ENCODE results near the gene RSPO3. TPM values are rescaled to one million over a fixed set of nuclear protein-coding genes. Genes with fewer than 3 reads are reported as not detected.

RSPO3 gene, protein sequence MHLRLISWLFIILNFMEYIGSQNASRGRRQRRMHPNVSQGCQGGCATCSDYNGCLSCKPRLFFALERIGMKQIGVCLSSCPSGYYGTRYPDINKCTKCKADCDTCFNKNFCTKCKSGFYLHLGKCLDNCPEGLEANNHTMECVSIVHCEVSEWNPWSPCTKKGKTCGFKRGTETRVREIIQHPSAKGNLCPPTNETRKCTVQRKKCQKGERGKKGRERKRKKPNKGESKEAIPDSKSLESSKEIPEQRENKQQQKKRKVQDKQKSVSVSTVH
- total RNA-seq (2011; cell fraction: chromatin; rRNA removed; ENCODE audit: low replicate concordance), result not detected in 2 replicates
- not detected in 2 replicates for total RNA-seq (2011; cell fraction: nucleolus; rRNA removed)
- total RNA-seq (2011; cell fraction: nucleoplasm; rRNA removed), result not detected in 2 replicates
- not detected in 2 replicates for total RNA-seq (2014; rRNA removed)
- total RNA-seq (2014; rRNA removed; fragmentation: Illumina TruSeq; extraction: Trizol), result not detected in 2 replicates
- total RNA-seq (2015; rRNA removed; fragmentation: Illumina TruSeq; extraction: Trizol), result not detected in 2 replicates
- not detected in 2 replicates for total RNA-seq (2021)
- not detected in 2 replicates for polyA plus RNA-seq (2011; rRNA removed)
- not detected in 2 replicates for polyA plus RNA-seq (2011; cell fraction: cytosol; rRNA removed)
- polyA plus RNA-seq (2011; cell fraction: nucleus; rRNA removed), result not detected in 2 replicates
- not detected in 2 replicates for polyA plus RNA-seq (2012)
- not detected in 2 replicates for polyA plus RNA-seq (2014; fragmentation: Illumina TruSeq; extraction: Trizol)
- polyA plus RNA-seq (2014; fragmentation: Nextera tagmentation; extraction: Ambion mirVana), result not detected
- not detected in 2 replicates for polyA plus RNA-seq (2014; rRNA removed)
- not detected in 2 replicates for polyA minus RNA-seq (2011; rRNA and poly(A)+ RNA removed)
- not detected in 2 replicates for polyA minus RNA-seq (2011; cell fraction: cytosol; rRNA and poly(A)+ RNA removed)
- not detected in 2 replicates for polyA minus RNA-seq (2011; cell fraction: nucleus; rRNA and poly(A)+ RNA removed)
- Bru-seq, nascent RNA, result percentile 1 among the genes with signal in this experiment
- not detected for BruChase-seq, experiment 1, labeled RNA remaining after a 2-hour chase
- BruChase-seq, experiment 2, labeled RNA remaining after a 6-hour chase, result not detected
- long read RNA-seq, experiment 1, result 0 reads
- long read RNA-seq, experiment 2, result 0 reads
- long read RNA-seq, experiment 3, result 0 reads

DNA sequence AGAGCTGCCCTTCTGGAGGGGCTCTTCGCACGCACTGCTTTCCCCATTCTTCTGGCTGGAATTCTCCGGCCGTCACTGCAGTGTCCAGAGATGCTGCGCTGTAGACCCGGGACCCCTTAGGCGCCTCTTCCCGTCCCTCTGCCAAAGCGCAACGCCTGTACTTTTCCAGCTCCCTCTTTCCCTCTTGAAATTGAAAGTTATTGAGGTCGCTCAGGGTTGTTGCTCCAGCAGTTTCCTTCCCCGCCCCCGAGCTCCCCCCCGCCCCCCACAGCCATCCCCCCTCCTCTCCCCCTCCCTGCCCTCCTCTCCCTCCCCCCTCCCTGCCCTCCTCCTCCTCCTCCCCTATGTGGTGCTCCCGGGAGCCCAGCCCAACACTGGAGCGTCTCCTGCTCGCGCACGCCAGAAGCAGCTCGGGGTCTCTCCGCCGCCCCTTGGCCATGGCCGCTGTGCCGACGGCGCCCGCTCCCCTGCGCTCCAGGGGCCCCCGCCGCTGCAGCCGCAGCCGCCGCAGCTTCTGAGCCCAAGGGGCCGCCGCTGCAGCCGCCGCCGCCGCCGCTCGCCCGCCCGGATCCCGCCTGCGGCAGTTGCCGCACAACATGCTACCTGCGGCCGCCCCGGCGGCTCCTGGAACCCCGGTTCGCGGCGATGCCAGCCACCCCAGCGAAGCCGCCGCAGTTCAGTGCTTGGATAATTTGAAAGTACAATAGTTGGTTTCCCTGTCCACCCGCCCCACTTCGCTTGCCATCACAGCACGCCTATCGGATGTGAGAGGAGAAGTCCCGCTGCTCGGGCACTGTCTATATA is at the start of gene RSPO3:
Gene RSPO3, plus strand, starts transcription at position 374 of the 804 bp plus-strand sequence. CDS start 522 bp downstream, outside the sequence.
- H3K4me1 ChIP-seq (replicated peaks in 1 of 2; ENCODE audit: control insufficient read depth in 2 of 2, insufficient read depth in 2 of 2, low read length in 2 of 2), result peaks cover 0 to 12% of the 10 kb centered on the region in 2 experiments; a peak in 1 of 5 replicates
- H3K79me2 ChIP-seq (ENCODE audit: control insufficient read depth, insufficient read depth, low read length), result no peaks in the 10 kb centered on the region
- no peak within 1 kb of the TSS for H3K9ac ChIP-seq (ENCODE audit: insufficient read depth in 1 of 2, low read depth in 2 of 2, low read length in 2 of 2)
- in situ Hi-C loops (cut with MboI) (loop anchor here (25.0 kb wide), 1 partner anchor 1081 kb away; no protein-coding TSS in a partner anchor), intact Hi-C loops (cut with micrococcal nuclease) (no loop called here)
- DNase-seq (ENCODE audit: extremely low read depth in 1 of 4, low spot score in 3 of 4), result no peak
- H3K36me3 ChIP-seq (ENCODE audit: control insufficient read depth, insufficient read depth, low read length), result no peaks in the 10 kb centered on the region
- ChIA-PET POLR2A (no interaction called here), CTCF (ENCODE audit: low intra/inter-chr PET ratio) (no interaction called here)
- no peak for ATAC-seq
- FAIRE-seq, result no peak
- WGBS (ENCODE audit: insufficient coverage, low coverage, missing lambda C conversion rate), result 24% methylated on average over 32 of the region's 63 CpGs
- H3K9me3 ChIP-seq (replicated peaks; ENCODE audit: control insufficient read depth, insufficient read depth, low read depth, low read length), result no peaks in the 10 kb centered on the region
- BruUV-seq (replicated peaks), result no TSS peak
- H3K4me2 ChIP-seq (ENCODE audit: insufficient read depth, low read length), result no peak within 1 kb of the TSS
- no peak for TF ChIP-seq CBX3 (IDR thresholded peaks at IDR 0.05; ENCODE audit: borderline replicate concordance in 1 of 2, low read length in 2 of 2)
- TF ChIP-seq THRAP3 (IDR thresholded peaks at IDR 0.05; ENCODE audit: borderline replicate concordance), result no peak
- TF ChIP-seq FOXA3 (CRISPR knock-in tag; conservative IDR thresholded peaks at IDR 0.05 in 1 of 2, IDR thresholded peaks at IDR 0.05 in 1 of 2), result no peak
- TF ChIP-seq PPARD (CRISPR knock-in tag; IDR thresholded peaks at IDR 0.05), result no peak
- TF ChIP-seq, protein P1, sequence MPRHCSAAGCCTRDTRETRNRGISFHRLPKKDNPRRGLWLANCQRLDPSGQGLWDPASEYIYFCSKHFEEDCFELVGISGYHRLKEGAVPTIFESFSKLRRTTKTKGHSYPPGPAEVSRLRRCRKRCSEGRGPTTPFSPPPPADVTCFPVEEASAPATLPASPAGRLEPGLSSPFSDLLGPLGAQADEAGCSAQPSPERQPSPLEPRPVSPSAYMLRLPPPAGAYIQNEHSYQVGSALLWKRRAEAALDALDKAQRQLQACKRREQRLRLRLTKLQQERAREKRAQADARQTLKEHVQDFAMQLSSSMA (CRISPR knock-in tag; IDR thresholded peaks at IDR 0.05), result no peak
- TF ChIP-seq RBM34 (IDR thresholded peaks at IDR 0.05; ENCODE audit: borderline replicate concordance, insufficient read depth, low read length), result no peak
- TF ChIP-seq GATA2 (CRISPR knock-in tag; IDR thresholded peaks at IDR 0.05), result no peak
- no peak for TF ChIP-seq STAG1 (CRISPR knock-in tag; IDR thresholded peaks at IDR 0.05; ENCODE audit: borderline replicate concordance)
- TF ChIP-seq NR1H2 (CRISPR knock-in tag; IDR thresholded peaks at IDR 0.05), result no peak
- no peak for TF ChIP-seq NEUROD1 (IDR thresholded peaks at IDR 0.05; ENCODE audit: borderline replicate concordance, low read depth, low read length, partially characterized antibody)
- TF ChIP-seq DDX20 (tag; IDR thresholded peaks at IDR 0.05; ENCODE audit: low read depth), result no peak
- no peak for TF ChIP-seq CBFA2T3 (IDR thresholded peaks at IDR 0.05)
- no peak for TF ChIP-seq ZNF431 (CRISPR knock-in tag; IDR thresholded peaks at IDR 0.05)
- no peak within 1 kb of the TSS for H2AFZ ChIP-seq (ENCODE audit: low read depth, low read length)
- H3K27me3 ChIP-seq (ENCODE audit: control insufficient read depth in 2 of 2, insufficient read depth in 2 of 2, low read length in 2 of 2), result peaks cover 0 to 14% of the 10 kb centered on the region in 2 experiments; a peak in 3 of 5 replicates
- no peaks in the 10 kb centered on the region for H3K9me1 ChIP-seq (ENCODE audit: control insufficient read depth, insufficient read depth, low read length)
- no peak within 1 kb of the TSS for H3K4me3 ChIP-seq
- no peaks in the 10 kb centered on the region for H4K20me1 ChIP-seq (replicated peaks; ENCODE audit: control insufficient read depth, insufficient read depth, low read length)
- H3K27ac ChIP-seq (ENCODE audit: extremely low read depth, low read depth, low read length), result no peak within 1 kb of the TSS

All from K562 (cell line).